Measurements from ENCODE around the gene EMID1. TPM values are rescaled to one million over a fixed set of nuclear protein-coding genes. Genes with fewer than 3 reads are reported as not detected.

Gene EMID1
- total and polyA plus RNA-seq, 4 donors = 4.9 to 30.2 (median 8.4) TPM

DNA sequence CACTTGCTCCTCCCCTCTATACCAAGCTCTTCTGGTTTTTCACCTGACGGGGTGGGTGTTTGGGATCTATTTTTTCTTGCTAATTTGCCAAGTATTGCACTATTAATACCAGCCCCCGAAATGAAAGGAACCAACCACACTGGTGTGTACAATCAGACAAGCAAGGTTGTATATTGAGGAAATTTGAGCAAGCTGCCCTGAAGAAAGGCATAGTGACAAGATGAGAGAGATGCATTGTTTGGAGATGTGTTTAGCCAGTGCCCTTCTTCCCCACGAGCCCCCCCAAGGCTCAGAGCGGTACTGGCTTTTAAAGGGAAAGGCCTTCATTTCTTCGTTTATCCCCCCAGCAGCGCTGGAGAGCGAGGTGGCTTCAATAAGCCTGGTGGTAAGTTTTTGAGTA lies 85.5 kb downstream of the EMID1 start:
- H3K4me3 ChIP-seq = no peak overlapping the region
- ATAC-seq (ENCODE audit: insufficient read depth, low FRiP score) = no peak

DNA sequence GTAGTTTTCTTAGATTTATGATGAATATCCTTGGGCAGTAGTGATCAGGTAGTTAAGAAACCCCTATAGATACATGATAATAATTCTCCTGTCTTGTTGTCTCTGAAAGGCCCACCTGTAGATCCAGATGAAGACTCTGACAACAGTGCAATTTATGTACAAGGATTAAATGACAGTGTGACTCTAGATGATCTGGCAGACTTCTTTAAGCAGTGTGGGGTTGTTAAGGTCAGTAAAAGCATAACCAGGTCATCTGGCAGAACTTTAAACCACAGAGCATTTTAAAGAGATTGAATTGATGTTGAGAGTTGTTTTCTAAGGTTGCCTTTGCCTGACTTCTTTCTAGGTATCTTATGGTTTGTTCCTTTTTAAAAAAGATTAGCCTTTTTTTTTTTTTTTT lies 86.7 kb downstream of the EMID1 start:
- Histone ChIP-seq H3K4me1 (ENCODE audit: control insufficient read depth in 5 of 5, insufficient read depth in 5 of 5, low read length in 5 of 5) (no peaks in the 10 kb centered on the region), H3K36me3 (ENCODE audit: control insufficient read depth in 4 of 4, insufficient read depth in 4 of 4, low read length in 4 of 4) (peaks cover 44 to 69% (median 65%) of the 10 kb centered on the region in 4 donors), H3K27ac (ENCODE audit: low read depth in 1 of 2, low read length in 1 of 2) (no peak overlapping the region), H3K9ac (ENCODE audit: insufficient read depth in 1 of 2, low read length in 2 of 2) (no peak overlapping the region), H3K27me3 (ENCODE audit: control insufficient read depth in 3 of 3, insufficient read depth in 3 of 3, low read length in 2 of 3) (no peaks in the 10 kb centered on the region), H3K9me3 (ENCODE audit: control insufficient read depth in 4 of 4, insufficient read depth in 3 of 4, low read length in 3 of 4) (no peaks in the 10 kb centered on the region), H3K4me3 (no peak overlapping the region)
- ATAC-seq (ENCODE audit: insufficient read depth, low FRiP score) = no peak
- TF ChIP-seq, protein P1, sequence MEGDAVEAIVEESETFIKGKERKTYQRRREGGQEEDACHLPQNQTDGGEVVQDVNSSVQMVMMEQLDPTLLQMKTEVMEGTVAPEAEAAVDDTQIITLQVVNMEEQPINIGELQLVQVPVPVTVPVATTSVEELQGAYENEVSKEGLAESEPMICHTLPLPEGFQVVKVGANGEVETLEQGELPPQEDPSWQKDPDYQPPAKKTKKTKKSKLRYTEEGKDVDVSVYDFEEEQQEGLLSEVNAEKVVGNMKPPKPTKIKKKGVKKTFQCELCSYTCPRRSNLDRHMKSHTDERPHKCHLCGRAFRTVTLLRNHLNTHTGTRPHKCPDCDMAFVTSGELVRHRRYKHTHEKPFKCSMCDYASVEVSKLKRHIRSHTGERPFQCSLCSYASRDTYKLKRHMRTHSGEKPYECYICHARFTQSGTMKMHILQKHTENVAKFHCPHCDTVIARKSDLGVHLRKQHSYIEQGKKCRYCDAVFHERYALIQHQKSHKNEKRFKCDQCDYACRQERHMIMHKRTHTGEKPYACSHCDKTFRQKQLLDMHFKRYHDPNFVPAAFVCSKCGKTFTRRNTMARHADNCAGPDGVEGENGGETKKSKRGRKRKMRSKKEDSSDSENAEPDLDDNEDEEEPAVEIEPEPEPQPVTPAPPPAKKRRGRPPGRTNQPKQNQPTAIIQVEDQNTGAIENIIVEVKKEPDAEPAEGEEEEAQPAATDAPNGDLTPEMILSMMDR (IDR thresholded peaks at IDR 0.05; ENCODE audit: control extremely low read depth, extremely low read depth) = no peak
- no peak for DNase-seq

More for the DNA sequence above, 85.5 kb downstream of the EMID1 start:
- H3K27ac ChIP-seq (ENCODE audit: low read depth in 1 of 2, low read length in 1 of 2) = no peak overlapping the region
- H3K9me3 ChIP-seq (ENCODE audit: control insufficient read depth in 4 of 4, insufficient read depth in 3 of 4, low read length in 3 of 4) = no peaks in the 10 kb centered on the region
- H3K9ac ChIP-seq (ENCODE audit: insufficient read depth in 1 of 2, low read length in 2 of 2) = no peak overlapping the region
- H3K36me3 ChIP-seq (ENCODE audit: control insufficient read depth in 4 of 4, insufficient read depth in 4 of 4, low read length in 4 of 4) = peaks cover 44 to 62% (median 58%) of the 10 kb centered on the region in 4 donors
- 83 to 84% methylated on average over 7 of the region's 7 CpGs for WGBS, 2 donors
- TF ChIP-seq, protein P1 (IDR thresholded peaks at IDR 0.05; ENCODE audit: control extremely low read depth, extremely low read depth) = no peak
- no peaks in the 10 kb centered on the region for H3K27me3 ChIP-seq (ENCODE audit: control insufficient read depth in 3 of 3, insufficient read depth in 3 of 3, low read length in 2 of 3)
- DNase-seq = no peak
- no peaks in the 10 kb centered on the region for H3K4me1 ChIP-seq (ENCODE audit: control insufficient read depth in 5 of 5, insufficient read depth in 5 of 5, low read length in 5 of 5)

DNA sequence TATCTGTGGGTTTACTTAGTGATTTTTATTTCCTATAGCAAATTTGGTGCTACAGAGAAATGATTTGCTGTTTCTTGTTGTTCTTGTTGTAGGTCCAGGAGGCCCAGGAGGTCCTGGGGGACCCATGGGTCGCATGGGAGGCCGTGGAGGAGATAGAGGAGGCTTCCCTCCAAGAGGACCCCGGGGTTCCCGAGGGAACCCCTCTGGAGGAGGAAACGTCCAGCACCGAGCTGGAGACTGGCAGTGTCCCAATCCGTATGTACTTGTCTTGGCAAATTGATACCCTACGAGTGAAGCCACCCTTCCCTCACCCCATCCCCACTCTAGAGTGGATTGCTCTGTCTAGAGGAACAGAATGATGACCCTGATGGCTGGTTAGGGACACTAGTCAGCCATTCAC lies 92.9 kb downstream of the EMID1 start:
- TF ChIP-seq, protein P1 (IDR thresholded peaks at IDR 0.05; ENCODE audit: control extremely low read depth, extremely low read depth) = no peak
- Histone ChIP-seq H3K36me3 (ENCODE audit: control insufficient read depth in 4 of 4, insufficient read depth in 4 of 4, low read length in 4 of 4) (peaks cover 45 to 58% (median 52%) of the 10 kb centered on the region in 4 donors), H3K4me1 (ENCODE audit: control insufficient read depth in 5 of 5, insufficient read depth in 5 of 5, low read length in 5 of 5) (peaks cover 0 to 7% (median 0%) of the 10 kb centered on the region in 5 donors), H3K9me3 (ENCODE audit: control insufficient read depth in 4 of 4, insufficient read depth in 3 of 4, low read length in 3 of 4) (no peaks in the 10 kb centered on the region), H3K27me3 (ENCODE audit: control insufficient read depth in 3 of 3, insufficient read depth in 3 of 3, low read length in 2 of 3) (no peaks in the 10 kb centered on the region), H3K9ac (ENCODE audit: insufficient read depth in 1 of 2, low read length in 2 of 2) (no peak overlapping the region), H3K4me3 (no peak overlapping the region), H3K27ac (ENCODE audit: low read depth in 1 of 2, low read length in 1 of 2) (no peak overlapping the region)
- 84 to 87% methylated on average over 8 of the region's 8 CpGs for WGBS, 2 donors
- no peak for ATAC-seq (ENCODE audit: insufficient read depth, low FRiP score)
- DNase-seq = no peak
